HEK293 (cell line): Measurements from ENCODE around the gene CHST5.

ENCODE experiments used
- CTCF ChIA-PET: fragments of 350-600 bp; formaldehyde crosslinking; extraction: SDS; loops from one replicate; lab custom pipeline; 2021; ENCODE audit warnings: antibody characterized with exemption; lab: Yijun Ruan, JAX
- POLR2A ChIA-PET: fragments of 300-600 bp; formaldehyde crosslinking; extraction: SDS; loops from one replicate; lab custom pipeline; 2020; ENCODE audit warnings: antibody characterized with exemption, inconsistent platforms; lab: Yijun Ruan, JAX
- H3K27ac ChIP-seq: fragments of 200-500 bp; sonication (Bioruptor generic); 2 replicates; pipeline ENCODE4 v1.5.1; 2014; ENCODE audit warnings: low read depth, low read length, control low read depth, inconsistent platforms; ENCODE audit errors: extremely low read depth
- H3K36me3 ChIP-seq, 2 experiments: fragments of 200-500 bp in 1 of 2; sonication (Bioruptor generic) in 1 of 2; 1 replicate in 1 of 2; 2 replicates in 1 of 2; pipeline ENCODE4 v1.5.1; 2014 to 2017; ENCODE audit warnings: inconsistent platforms in 2 of 2, low read length in 2 of 2; ENCODE audit not compliant: control insufficient read depth in 2 of 2, insufficient read depth in 1 of 2
- H3K4me1 ChIP-seq: fragments of 200-500 bp; sonication (Bioruptor generic); 2 replicates; pipeline ENCODE4 v1.5.1; 2014; ENCODE audit warnings: mild to moderate bottlenecking, low read length, inconsistent platforms; ENCODE audit not compliant: control insufficient read depth, insufficient read depth
- H3K4me3 ChIP-seq: 2 replicates; pipeline ENCODE4 v1.5.1; 2011; ENCODE audit warnings: low read depth, mild to moderate bottlenecking, control low read depth, low read length, moderate library complexity
- H3K9me3 ChIP-seq: fragments of 200-500 bp; sonication (Bioruptor generic); 2 replicates; pipeline ENCODE4 v1.5.1; 2014; ENCODE audit warnings: low read depth, low read length, inconsistent platforms; ENCODE audit not compliant: control insufficient read depth, insufficient read depth
- FEZF1 ChIP-seq: fragments of 450-650 bp; formaldehyde crosslinking; IDR thresholded peaks from 2 replicates; pipeline ENCODE4 v1.5.1; 2016; ENCODE audit warnings: missing biosample characterization, missing genetic modification characterization
- GLI4 ChIP-seq: fragments of 450-650 bp; formaldehyde crosslinking; IDR thresholded peaks from 2 replicates; pipeline ENCODE4 v1.5.1; 2016; ENCODE audit warnings: missing biosample characterization, missing genetic modification characterization
- RBAK ChIP-seq: fragments of 450-650 bp; formaldehyde crosslinking; IDR thresholded peaks from 2 replicates; pipeline ENCODE4 v1.5.1; 2016; ENCODE audit warnings: missing biosample characterization, missing genetic modification characterization
- SCRT1 ChIP-seq: fragments of 450-650 bp; formaldehyde crosslinking; IDR thresholded peaks from 2 replicates; pipeline ENCODE4 v1.5.1; 2016; ENCODE audit warnings: missing biosample characterization, missing genetic modification characterization, borderline replicate concordance
- SP3 ChIP-seq: fragments of 450-650 bp; formaldehyde crosslinking; IDR thresholded peaks from 2 replicates; pipeline ENCODE4 v1.5.1; 2016; ENCODE audit warnings: missing biosample characterization, missing genetic modification characterization
- SP7 ChIP-seq: fragments of 450-650 bp; formaldehyde crosslinking; IDR thresholded peaks from 2 replicates; pipeline ENCODE4 v1.5.1; 2016; ENCODE audit warnings: missing biosample characterization, missing genetic modification characterization
- TCF7L2 ChIP-seq: IDR thresholded peaks from 2 replicates; pipeline ENCODE4 v1.6.1; 2011; ENCODE audit warnings: low read depth, mild to moderate bottlenecking, inconsistent platforms, low read length, moderate library complexity, borderline replicate concordance
- ZBTB17 ChIP-seq: fragments of 450-650 bp; formaldehyde crosslinking; IDR thresholded peaks from 2 replicates; pipeline ENCODE4 v1.5.1; 2016; ENCODE audit warnings: missing biosample characterization, missing genetic modification characterization
- ZNF121 ChIP-seq: fragments of 450-650 bp; formaldehyde crosslinking; IDR thresholded peaks from 2 replicates; pipeline ENCODE4 v1.5.1; 2016; ENCODE audit warnings: missing biosample characterization, missing genetic modification characterization
- ZNF157 ChIP-seq: fragments of 450-650 bp; formaldehyde crosslinking; IDR thresholded peaks from 2 replicates; pipeline ENCODE4 v1.5.1; 2016; ENCODE audit warnings: missing biosample characterization, missing genetic modification characterization
- ZNF211 ChIP-seq: fragments of 450-650 bp; formaldehyde crosslinking; IDR thresholded peaks from 2 replicates; pipeline ENCODE4 v1.5.1; 2016; ENCODE audit warnings: low read depth, missing biosample characterization, missing genetic modification characterization
- ZNF280D ChIP-seq: fragments of 450-650 bp; formaldehyde crosslinking; IDR thresholded peaks from 2 replicates; pipeline ENCODE4 v1.5.1; 2016; ENCODE audit warnings: missing biosample characterization, missing genetic modification characterization
- ZNF354C ChIP-seq: fragments of 450-650 bp; formaldehyde crosslinking; IDR thresholded peaks from 2 replicates; pipeline ENCODE4 v1.5.1; 2016; ENCODE audit warnings: missing biosample characterization, missing genetic modification characterization, low read depth, borderline replicate concordance
- ZNF394 ChIP-seq: fragments of 450-650 bp; formaldehyde crosslinking; IDR thresholded peaks from 2 replicates; pipeline ENCODE4 v1.5.1; 2016; ENCODE audit warnings: missing biosample characterization, missing genetic modification characterization, mild to moderate bottlenecking, moderate library complexity, borderline replicate concordance
- ZNF518A ChIP-seq: fragments of 450-650 bp; formaldehyde crosslinking; conservative IDR thresholded peaks from 2 replicates; pipeline ENCODE4 v1.5.1; 2016; ENCODE audit warnings: low read depth, missing biosample characterization, missing genetic modification characterization
- ZNF530 ChIP-seq: fragments of 450-650 bp; formaldehyde crosslinking; IDR thresholded peaks from 2 replicates; pipeline ENCODE4 v1.5.1; 2016; ENCODE audit warnings: low read depth, missing biosample characterization, missing genetic modification characterization
- ZNF548 ChIP-seq: fragments of 450-650 bp; formaldehyde crosslinking; IDR thresholded peaks from 2 replicates; pipeline ENCODE4 v1.5.1; 2016; ENCODE audit warnings: missing biosample characterization, missing genetic modification characterization
- ZNF629 ChIP-seq: fragments of 450-650 bp; formaldehyde crosslinking; IDR thresholded peaks from 2 replicates; pipeline ENCODE4 v1.5.1; 2017; ENCODE audit warnings: missing biosample characterization, missing genetic modification characterization
- ZNF670 ChIP-seq: fragments of 450-650 bp; formaldehyde crosslinking; IDR thresholded peaks from 2 replicates; pipeline ENCODE4 v1.5.1; 2016; ENCODE audit warnings: missing biosample characterization, missing genetic modification characterization, low read depth
- ZSCAN18 ChIP-seq: fragments of 450-650 bp; formaldehyde crosslinking; IDR thresholded peaks from 2 replicates; pipeline ENCODE4 v1.5.1; 2016; ENCODE audit warnings: missing biosample characterization, missing genetic modification characterization
- TF ChIP-seq, protein P1 (sequence below): sonication (generic); formaldehyde crosslinking; IDR thresholded peaks from 2 replicates; pipeline ENCODE4 v1.8.1; 2022; ENCODE audit warnings: mild to moderate bottlenecking, moderate library complexity, missing genetic modification reagents

Gene CHST5

GRCh38 chr16:75556431-75556950 is 20.6 kb upstream of the CHST5 start:
- H3K4me3 ChIP-seq, result no peak overlapping the region
- no peaks in the 10 kb centered on the region for H3K36me3 ChIP-seq
- CTCF ChIA-PET, result interaction anchor here (0.7 to 1.4 kb wide), 5 partner anchors 39 to 302 kb away, joined by 3 to 6 read pairs (median 5); partner anchors contain the start of gene TMEM170A
- no peak for TF ChIP-seq ZNF530 (tag by site-specific recombination)
- TF ChIP-seq GLI4, result no peak
- TF ChIP-seq SP3 (tag by site-specific recombination), result 0 out of 2 replicates have a peak, but pooled peaks have one; percentile 4
- TF ChIP-seq, all 188 proteins: peak for 1
- Histone ChIP-seq H3K4me1 (no peaks in the 10 kb centered on the region), H3K27ac (no peak overlapping the region), H3K9me3 (no peaks in the 10 kb centered on the region)
- POLR2A ChIA-PET, result interaction anchor here (0.8 to 2.2 kb wide), 7 partner anchors 9 to 92 kb away, joined by 3 to 22 read pairs (median 6); partner anchors contain the start of genes ADAT1, GABARAPL2, KARS1 and TERF2IP

DNA sequence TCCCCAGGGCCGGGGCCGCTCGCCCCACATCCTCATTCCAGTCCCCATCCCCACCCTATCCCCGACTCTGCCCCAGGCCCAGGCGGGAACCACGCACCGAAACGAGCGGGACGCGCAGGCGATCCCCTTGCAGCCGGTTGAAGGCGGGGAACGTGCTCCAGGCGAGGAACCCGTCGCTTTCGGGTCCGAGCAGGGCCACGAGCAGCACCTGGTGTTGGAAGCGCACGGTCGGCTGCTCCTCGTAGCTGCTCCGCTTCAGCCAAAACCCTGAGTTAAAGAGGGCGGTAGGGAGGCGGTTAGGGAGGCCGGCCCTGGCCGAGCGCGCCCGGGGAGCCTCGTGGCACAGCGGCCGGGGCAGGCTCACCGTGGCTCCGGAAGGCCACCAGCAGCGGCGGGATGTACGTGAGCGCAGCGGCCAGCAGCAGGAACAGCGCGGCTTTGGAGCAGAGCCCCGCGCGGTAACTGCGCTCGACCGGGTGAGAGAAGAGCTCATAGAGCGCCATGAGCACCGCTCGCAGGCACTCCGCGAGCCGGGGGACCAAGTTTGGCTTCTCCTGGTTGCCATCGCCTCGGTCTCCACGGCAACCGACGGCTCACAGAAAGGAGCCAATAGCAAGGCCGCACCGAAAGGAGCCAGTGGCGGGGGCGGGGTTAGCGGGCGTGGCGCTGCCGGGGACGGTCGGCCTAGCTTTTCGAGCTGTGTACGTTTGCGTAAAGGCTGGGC is 20.0 kb upstream of the CHST5 start, which contains the start of gene TMEM231:
Gene TMEM231 (minus strand): TSS at position 546 of the 724 bp plus-strand sequence. CDS start 43 bp downstream, at position 503.
- ChIA-PET POLR2A (interaction anchor here (0.8 to 2.2 kb wide), 7 partner anchors 9 to 92 kb away, joined by 3 to 22 read pairs (median 6); partner anchors contain the start of genes ADAT1, GABARAPL2, KARS1 and TERF2IP), CTCF (interaction anchor here (0.8 to 1.4 kb wide), 4 partner anchors 38 to 92 kb away, joined by 3 to 5 read pairs (median 4); partner anchors contain the start of gene TMEM170A)
- H3K4me3 ChIP-seq, result peak within 1 kb of the TSS; percentile 69
- H3K36me3 ChIP-seq, result no peaks in the 10 kb centered on the region
- H3K27ac ChIP-seq, result peak within 1 kb of the TSS; percentile 64
- H3K9me3 ChIP-seq, result no peaks in the 10 kb centered on the region
- no peaks in the 10 kb centered on the region for H3K4me1 ChIP-seq
- peak; percentile 10; the same call in 1 of the 2 replicates for TF ChIP-seq SP7
- TF ChIP-seq ZNF670 (tag by site-specific recombination), result no peak
- TF ChIP-seq ZNF121, result 0 out of 2 replicates have a peak, but pooled peaks have one; percentile 9
- TF ChIP-seq SCRT1, result no peak
- TF ChIP-seq ZBTB17 (tag by site-specific recombination), result peak; percentile 78
- no peak for TF ChIP-seq ZNF354C (tag by site-specific recombination)
- no peak for TF ChIP-seq ZNF548
- no peak for TF ChIP-seq ZNF518A
- no peak for TF ChIP-seq ZNF157
- peak; percentile 10; the same call in 1 of the 2 replicates for TF ChIP-seq ZNF394
- no peak for TF ChIP-seq ZNF280D
- no peak for TF ChIP-seq ZNF629 (tag by site-specific recombination)
- no peak for TF ChIP-seq TCF7L2
- TF ChIP-seq FEZF1, result no peak
- no peak for TF ChIP-seq ZNF211 (tag by site-specific recombination)
- TF ChIP-seq, protein P1, sequence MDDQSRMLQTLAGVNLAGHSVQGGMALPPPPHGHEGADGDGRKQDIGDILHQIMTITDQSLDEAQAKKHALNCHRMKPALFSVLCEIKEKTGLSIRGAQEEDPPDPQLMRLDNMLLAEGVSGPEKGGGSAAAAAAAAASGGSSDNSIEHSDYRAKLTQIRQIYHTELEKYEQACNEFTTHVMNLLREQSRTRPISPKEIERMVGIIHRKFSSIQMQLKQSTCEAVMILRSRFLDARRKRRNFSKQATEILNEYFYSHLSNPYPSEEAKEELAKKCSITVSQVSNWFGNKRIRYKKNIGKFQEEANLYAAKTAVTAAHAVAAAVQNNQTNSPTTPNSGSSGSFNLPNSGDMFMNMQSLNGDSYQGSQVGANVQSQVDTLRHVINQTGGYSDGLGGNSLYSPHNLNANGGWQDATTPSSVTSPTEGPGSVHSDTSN, result 0 out of 2 replicates have a peak, but pooled peaks have one; percentile 36
- no peak for TF ChIP-seq ZSCAN18 (tag by site-specific recombination)
- no peak for TF ChIP-seq RBAK
